Measurements from ENCODE around the gene SLC7A14.

The SLC7A14 gene

DNA sequence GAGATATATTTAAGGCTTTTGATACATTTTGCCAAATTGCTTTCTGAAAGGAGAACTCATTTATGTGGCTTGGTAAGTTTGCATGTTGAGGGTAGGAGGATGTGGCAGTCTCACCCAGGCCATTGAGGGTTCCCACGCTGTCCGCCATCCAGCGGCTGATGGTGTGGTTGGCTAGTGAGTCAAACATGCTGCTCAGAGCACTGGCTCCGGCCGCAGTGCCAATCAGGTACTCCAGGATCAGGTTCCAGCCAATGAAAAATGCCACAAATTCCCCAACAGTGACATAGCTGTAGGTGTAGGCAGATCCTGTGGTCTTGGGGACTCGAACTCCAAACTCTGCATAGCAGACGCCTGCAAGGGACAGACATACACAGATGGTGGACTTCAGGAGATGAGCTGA, 84.9 kb downstream of the SLC7A14 start (continued):
- TF ChIP-seq, protein P1, sequence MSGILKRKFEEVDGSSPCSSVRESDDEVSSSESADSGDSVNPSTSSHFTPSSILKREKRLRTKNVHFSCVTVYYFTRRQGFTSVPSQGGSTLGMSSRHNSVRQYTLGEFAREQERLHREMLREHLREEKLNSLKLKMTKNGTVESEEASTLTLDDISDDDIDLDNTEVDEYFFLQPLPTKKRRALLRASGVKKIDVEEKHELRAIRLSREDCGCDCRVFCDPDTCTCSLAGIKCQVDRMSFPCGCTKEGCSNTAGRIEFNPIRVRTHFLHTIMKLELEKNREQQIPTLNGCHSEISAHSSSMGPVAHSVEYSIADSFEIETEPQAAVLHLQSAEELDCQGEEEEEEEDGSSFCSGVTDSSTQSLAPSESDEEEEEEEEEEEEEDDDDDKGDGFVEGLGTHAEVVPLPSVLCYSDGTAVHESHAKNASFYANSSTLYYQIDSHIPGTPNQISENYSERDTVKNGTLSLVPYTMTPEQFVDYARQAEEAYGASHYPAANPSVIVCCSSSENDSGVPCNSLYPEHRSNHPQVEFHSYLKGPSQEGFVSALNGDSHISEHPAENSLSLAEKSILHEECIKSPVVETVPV (CRISPR knock-in tag; IDR thresholded peaks at IDR 0.05) = no peak
- TF ChIP-seq ESRRG (CRISPR knock-in tag; IDR thresholded peaks at IDR 0.05) = no peak

DNA sequence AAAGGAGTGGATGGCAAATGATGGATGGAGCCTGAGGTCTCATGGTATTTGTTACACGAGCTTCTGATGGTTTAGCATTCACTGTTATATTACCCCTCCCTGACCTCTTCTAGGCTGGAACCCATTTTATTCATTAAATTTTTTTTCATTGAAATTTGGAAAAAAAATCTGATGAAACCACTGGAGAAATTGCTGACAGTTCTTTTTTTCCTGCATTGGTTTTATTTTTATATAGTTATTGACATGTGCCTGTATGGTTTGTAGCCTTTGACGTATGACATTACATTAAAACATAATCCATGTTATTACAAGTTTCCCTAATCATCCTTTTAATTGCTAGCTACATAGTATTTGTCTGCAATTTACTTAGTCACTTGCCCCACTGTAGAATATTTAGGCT, 85.4 kb downstream of the SLC7A14 start:
- TF ChIP-seq PATZ1 (CRISPR knock-in tag; IDR thresholded peaks at IDR 0.05; ENCODE audit: borderline replicate concordance) (no peak), POU6F1 (CRISPR knock-in tag; IDR thresholded peaks at IDR 0.05; ENCODE audit: borderline replicate concordance, low read depth) (no peak), RARB (CRISPR knock-in tag; IDR thresholded peaks at IDR 0.05) (no peak), ESRRG (CRISPR knock-in tag; IDR thresholded peaks at IDR 0.05) (no peak), ZNF70 (CRISPR knock-in tag; IDR thresholded peaks at IDR 0.05) (no peak), ZNF8 (CRISPR knock-in tag; IDR thresholded peaks at IDR 0.05) (no peak), ZC3H10 (CRISPR knock-in tag; IDR thresholded peaks at IDR 0.05) (no peak), TCF4 (CRISPR knock-in tag; IDR thresholded peaks at IDR 0.05; ENCODE audit: borderline replicate concordance) (no peak), OSR1 (CRISPR knock-in tag; IDR thresholded peaks at IDR 0.05) (no peak)
- ATAC-seq = no peak

GRCh38 chr3:170499562-170500156, 86.2 kb downstream of the SLC7A14 start:
- peak; percentile 95 for ATAC-seq
- TF ChIP-seq POU6F1 (CRISPR knock-in tag; IDR thresholded peaks at IDR 0.05; ENCODE audit: borderline replicate concordance, low read depth) (no peak), ZC3H10 (CRISPR knock-in tag; IDR thresholded peaks at IDR 0.05) (no peak), GLIS3 (CRISPR knock-in tag; IDR thresholded peaks at IDR 0.05) (no peak), SNAI2 (CRISPR knock-in tag; IDR thresholded peaks at IDR 0.05) (no peak), ZNF70 (CRISPR knock-in tag; IDR thresholded peaks at IDR 0.05) (no peak), ZNF565 (CRISPR knock-in tag; conservative IDR thresholded peaks at IDR 0.05; ENCODE audit: low read depth) (no peak), TCF4 (CRISPR knock-in tag; IDR thresholded peaks at IDR 0.05; ENCODE audit: borderline replicate concordance) (no peak), RARB (CRISPR knock-in tag; IDR thresholded peaks at IDR 0.05) (no peak), ZFP30 (CRISPR knock-in tag; IDR thresholded peaks at IDR 0.05) (no peak), TSHZ2 (CRISPR knock-in tag; IDR thresholded peaks at IDR 0.05) (no peak), PPARA (CRISPR knock-in tag; IDR thresholded peaks at IDR 0.05; ENCODE audit: borderline replicate concordance) (no peak), ZNF8 (CRISPR knock-in tag; IDR thresholded peaks at IDR 0.05) (no peak), ARNTL (CRISPR knock-in tag; IDR thresholded peaks at IDR 0.05; ENCODE audit: borderline replicate concordance, low read depth) (no peak), BACH2 (CRISPR knock-in tag; IDR thresholded peaks at IDR 0.05; ENCODE audit: borderline replicate concordance) (no peak), TOX (CRISPR knock-in tag; IDR thresholded peaks at IDR 0.05; ENCODE audit: borderline replicate concordance) (no peak), PATZ1 (CRISPR knock-in tag; IDR thresholded peaks at IDR 0.05; ENCODE audit: borderline replicate concordance) (no peak), ZFP3 (CRISPR knock-in tag; IDR thresholded peaks at IDR 0.05) (no peak), OSR1 (CRISPR knock-in tag; IDR thresholded peaks at IDR 0.05) (no peak)
- TF ChIP-seq, protein P1 (CRISPR knock-in tag; IDR thresholded peaks at IDR 0.05) = no peak
- TF ChIP-seq, protein P2, sequence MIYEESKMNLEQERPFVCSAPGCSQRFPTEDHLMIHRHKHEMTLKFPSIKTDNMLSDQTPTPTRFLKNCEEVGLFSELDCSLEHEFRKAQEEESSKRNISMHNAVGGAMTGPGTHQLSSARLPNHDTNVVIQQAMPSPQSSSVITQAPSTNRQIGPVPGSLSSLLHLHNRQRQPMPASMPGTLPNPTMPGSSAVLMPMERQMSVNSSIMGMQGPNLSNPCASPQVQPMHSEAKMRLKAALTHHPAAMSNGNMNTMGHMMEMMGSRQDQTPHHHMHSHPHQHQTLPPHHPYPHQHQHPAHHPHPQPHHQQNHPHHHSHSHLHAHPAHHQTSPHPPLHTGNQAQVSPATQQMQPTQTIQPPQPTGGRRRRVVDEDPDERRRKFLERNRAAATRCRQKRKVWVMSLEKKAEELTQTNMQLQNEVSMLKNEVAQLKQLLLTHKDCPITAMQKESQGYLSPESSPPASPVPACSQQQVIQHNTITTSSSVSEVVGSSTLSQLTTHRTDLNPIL (CRISPR knock-in tag; IDR thresholded peaks at IDR 0.05; ENCODE audit: low read depth) = no peak

Data from SK-N-SH treated with all-trans-retinoic acid at 6 μM for 48 hours (cell line).